Duodenal mucosa (tissue), 2 donors: ENCODE data around the gene PRRG4.
"Not testable (repeated sequence)": the region's sequence is repeated elsewhere in the genome, so short reads cannot be mapped to it uniquely, and the experiment has no call there.

Experiments used
- H3K27ac ChIP-seq: one replicate; pipeline ENCODE4 v1.7.0; 2013; ENCODE audit warnings: low read depth, low read length
- H3K27me3 ChIP-seq, 2 donors: one replicate each; pipeline ENCODE4 v1.7.0; 2013; ENCODE audit warnings: low read length in 2 of 2, control low read depth in 1 of 2; ENCODE audit not compliant: insufficient read depth in 2 of 2, control insufficient read depth in 1 of 2
- H3K36me3 ChIP-seq, 2 donors: one replicate each; pipeline ENCODE4 v1.7.0; 2013; ENCODE audit warnings: low read length in 2 of 2, control low read depth in 1 of 2; ENCODE audit not compliant: insufficient read depth in 2 of 2, control insufficient read depth in 1 of 2
- H3K4me1 ChIP-seq, 2 donors: one replicate each; pipeline ENCODE4 v1.7.0; 2013; ENCODE audit warnings: low read length in 2 of 2, control low read depth in 1 of 2; ENCODE audit not compliant: insufficient read depth in 2 of 2, control insufficient read depth in 1 of 2
- H3K4me3 ChIP-seq, 2 donors: one replicate each; pipeline ENCODE4 v1.7.0; 2013; ENCODE audit warnings: low read length in 2 of 2, low read depth in 1 of 2
- H3K9ac ChIP-seq, 2 donors: one replicate each; pipeline ENCODE4 v1.7.0; 2013; ENCODE audit warnings: low read length in 2 of 2, low read depth in 1 of 2
- H3K9me3 ChIP-seq, 2 donors: one replicate each; pipeline ENCODE4 v1.7.0; 2013; ENCODE audit warnings: low read length in 2 of 2, control low read depth in 1 of 2; ENCODE audit not compliant: control insufficient read depth in 1 of 2

Gene PRRG4

GRCh38 chr11:32809313-32809712 is 20.4 kb upstream of the PRRG4 start:
- H3K36me3 ChIP-seq, result no peaks in the 10 kb centered on the region

GRCh38 chr11:32817181-32817851 is 12.4 kb upstream of the PRRG4 start:
- no peaks in the 10 kb centered on the region for H3K4me1 ChIP-seq
- H3K9ac ChIP-seq, result no peak overlapping the region
- H3K27ac ChIP-seq, result no peak overlapping the region
- H3K4me3 ChIP-seq, result no peak overlapping the region
- no peaks in the 10 kb centered on the region for H3K9me3 ChIP-seq
- H3K27me3 ChIP-seq, result no peaks in the 10 kb centered on the region
- H3K36me3 ChIP-seq, result no peaks in the 10 kb centered on the region

More at GRCh38 chr11:32809313-32809712, 20.4 kb upstream of the PRRG4 start:
- Histone ChIP-seq H3K27me3 (no peaks in the 10 kb centered on the region), H3K9me3 (no peaks in the 10 kb centered on the region), H3K27ac (no peak overlapping the region), H3K4me1 (no peaks in the 10 kb centered on the region), H3K4me3 (no peak overlapping the region), H3K9ac (no peak overlapping the region)

GRCh38 chr11:32817852-32818183 is 11.9 kb upstream of the PRRG4 start:
- Histone ChIP-seq H3K9ac (no peak overlapping the region), H3K27ac (no peak overlapping the region), H3K4me1 (no peaks in the 10 kb centered on the region), H3K27me3 (no peaks in the 10 kb centered on the region), H3K4me3 (no peak overlapping the region), H3K36me3 (no peaks in the 10 kb centered on the region), H3K9me3 (no peaks in the 10 kb centered on the region)

- Histone ChIP-seq H3K4me3 (no peak overlapping the region), H3K36me3 (no peaks in the 10 kb centered on the region), H3K27me3 (no peaks in the 10 kb centered on the region), H3K4me1 (no peaks in the 10 kb centered on the region), H3K9ac (no peak overlapping the region), H3K9me3 (no peaks in the 10 kb centered on the region), H3K27ac (no peak overlapping the region)
Measured at GRCh38 chr11:32819187-32819586, 10.5 kb upstream of the PRRG4 start.

GRCh38 chr11:32820497-32820896 is 9.2 kb upstream of the PRRG4 start:
- Histone ChIP-seq H3K4me1 (no peaks in the 10 kb centered on the region), H3K4me3 (no peak overlapping the region)

GRCh38 chr11:32821517-32821916 is 8.2 kb upstream of the PRRG4 start:
- Histone ChIP-seq H3K4me3 (no peak overlapping the region), H3K36me3 (no peaks in the 10 kb centered on the region), H3K4me1 (no peaks in the 10 kb centered on the region), H3K27ac (no peak overlapping the region), H3K27me3 (no peaks in the 10 kb centered on the region), H3K9me3 (no peaks in the 10 kb centered on the region), H3K9ac (no peak overlapping the region)

More at GRCh38 chr11:32820497-32820896, 9.2 kb upstream of the PRRG4 start:
- H3K36me3 ChIP-seq, result no peaks in the 10 kb centered on the region
- no peaks in the 10 kb centered on the region for H3K27me3 ChIP-seq
- no peak overlapping the region for H3K27ac ChIP-seq
- no peak overlapping the region for H3K9ac ChIP-seq
- H3K9me3 ChIP-seq, result no peaks in the 10 kb centered on the region

- H3K27ac ChIP-seq, result no peak overlapping the region
- no peaks in the 10 kb centered on the region for H3K9me3 ChIP-seq
- no peaks in the 10 kb centered on the region for H3K36me3 ChIP-seq
- H3K4me1 ChIP-seq, result no peaks in the 10 kb centered on the region
- H3K4me3 ChIP-seq, result no peak overlapping the region
- no peaks in the 10 kb centered on the region for H3K27me3 ChIP-seq
- H3K9ac ChIP-seq, result no peak overlapping the region
Measured at GRCh38 chr11:32821917-32822560, 7.7 kb upstream of the PRRG4 start.

- not testable (repeated sequence) for H3K4me3 ChIP-seq, H3K36me3 ChIP-seq, H3K27me3 ChIP-seq, H3K9me3 ChIP-seq, H3K27ac ChIP-seq, H3K4me1 ChIP-seq, H3K9ac ChIP-seq
Measured at GRCh38 chr11:32823617-32824016, 6.1 kb upstream of the PRRG4 start.

- Histone ChIP-seq H3K4me3 (no peak overlapping the region), H3K27ac (no peak overlapping the region), H3K36me3 (no peaks in the 10 kb centered on the region), H3K9me3 (no peaks in the 10 kb centered on the region), H3K9ac (no peak overlapping the region), H3K27me3 (no peaks in the 10 kb centered on the region), H3K4me1 (peaks cover 0 to 4% of the 10 kb centered on the region in 2 donors)
Measured at GRCh38 chr11:32826113-32826512, 3.6 kb upstream of the PRRG4 start.

GRCh38 chr11:32827276-32827675 is 2.5 kb upstream of the PRRG4 start:
- Histone ChIP-seq H3K27me3 (no peaks in the 10 kb centered on the region), H3K27ac (no peak overlapping the region), H3K4me1 (peaks cover 0 to 8% of the 10 kb centered on the region in 2 donors), H3K36me3 (no peaks in the 10 kb centered on the region), H3K9ac (no peak overlapping the region), H3K4me3 (no peak overlapping the region), H3K9me3 (no peaks in the 10 kb centered on the region)
